ENCODE data around the gene ARAP2.

DNA sequence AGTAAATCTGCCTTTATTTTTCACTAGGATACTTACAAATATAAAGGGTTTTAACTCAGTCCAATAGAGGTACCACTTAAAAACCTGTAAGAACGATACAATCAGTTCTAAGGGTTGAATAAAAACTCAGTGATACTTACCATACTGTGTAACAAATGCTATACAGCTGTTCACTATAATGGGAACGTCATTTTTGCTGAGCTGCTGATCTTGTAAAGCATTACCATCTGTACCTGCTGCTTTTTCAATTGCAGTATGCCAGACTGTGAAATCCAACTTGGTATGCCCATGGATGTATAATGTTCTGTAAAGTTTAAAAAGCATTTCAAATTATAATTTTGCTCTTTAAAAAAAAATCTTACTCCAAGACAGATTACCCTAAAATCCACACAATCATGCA lies 111.2 kb downstream of the ARAP2 start:
- TF ChIP-seq EP300 (IDR thresholded peaks at IDR 0.05; ENCODE audit: low read length) (no peak), POU5F1 (IDR thresholded peaks at IDR 0.05; ENCODE audit: borderline replicate concordance, low read depth, low read length, partially characterized antibody) (no peak)
- TF ChIP-seq, protein P1, sequence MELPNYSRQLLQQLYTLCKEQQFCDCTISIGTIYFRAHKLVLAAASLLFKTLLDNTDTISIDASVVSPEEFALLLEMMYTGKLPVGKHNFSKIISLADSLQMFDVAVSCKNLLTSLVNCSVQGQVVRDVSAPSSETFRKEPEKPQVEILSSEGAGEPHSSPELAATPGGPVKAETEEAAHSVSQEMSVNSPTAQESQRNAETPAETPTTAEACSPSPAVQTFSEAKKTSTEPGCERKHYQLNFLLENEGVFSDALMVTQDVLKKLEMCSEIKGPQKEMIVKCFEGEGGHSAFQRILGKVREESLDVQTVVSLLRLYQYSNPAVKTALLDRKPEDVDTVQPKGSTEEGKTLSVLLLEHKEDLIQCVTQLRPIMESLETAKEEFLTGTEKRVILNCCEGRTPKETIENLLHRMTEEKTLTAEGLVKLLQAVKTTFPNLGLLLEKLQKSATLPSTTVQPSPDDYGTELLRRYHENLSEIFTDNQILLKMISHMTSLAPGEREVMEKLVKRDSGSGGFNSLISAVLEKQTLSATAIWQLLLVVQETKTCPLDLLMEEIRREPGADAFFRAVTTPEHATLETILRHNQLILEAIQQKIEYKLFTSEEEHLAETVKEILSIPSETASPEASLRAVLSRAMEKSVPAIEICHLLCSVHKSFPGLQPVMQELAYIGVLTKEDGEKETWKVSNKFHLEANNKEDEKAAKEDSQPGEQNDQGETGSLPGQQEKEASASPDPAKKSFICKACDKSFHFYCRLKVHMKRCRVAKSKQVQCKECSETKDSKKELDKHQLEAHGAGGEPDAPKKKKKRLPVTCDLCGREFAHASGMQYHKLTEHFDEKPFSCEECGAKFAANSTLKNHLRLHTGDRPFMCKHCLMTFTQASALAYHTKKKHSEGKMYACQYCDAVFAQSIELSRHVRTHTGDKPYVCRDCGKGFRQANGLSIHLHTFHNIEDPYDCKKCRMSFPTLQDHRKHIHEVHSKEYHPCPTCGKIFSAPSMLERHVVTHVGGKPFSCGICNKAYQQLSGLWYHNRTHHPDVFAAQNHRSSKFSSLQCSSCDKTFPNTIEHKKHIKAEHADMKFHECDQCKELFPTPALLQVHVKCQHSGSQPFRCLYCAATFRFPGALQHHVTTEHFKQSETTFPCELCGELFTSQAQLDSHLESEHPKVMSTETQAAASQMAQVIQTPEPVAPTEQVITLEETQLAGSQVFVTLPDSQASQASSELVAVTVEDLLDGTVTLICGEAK (IDR thresholded peaks at IDR 0.05), result no peak
- TF ChIP-seq, protein P1 (CRISPR knock-in tag; IDR thresholded peaks at IDR 0.05), result no peak
